Midbrain (tissue), 1 donor: ENCODE data around the gene BMP8A.
A peak's percentile ranks its signal among the peaks of the same experiment; 100 is the strongest.
"Not testable (repeated sequence)": the region's sequence is repeated elsewhere in the genome, so short reads cannot be mapped to it uniquely, and the experiment has no call there.

Source experiments
- DNase-seq: peaks from one replicate; lab custom pipeline; 2025; lab: John Stamatoyannopoulos, UW

The BMP8A gene

DNA sequence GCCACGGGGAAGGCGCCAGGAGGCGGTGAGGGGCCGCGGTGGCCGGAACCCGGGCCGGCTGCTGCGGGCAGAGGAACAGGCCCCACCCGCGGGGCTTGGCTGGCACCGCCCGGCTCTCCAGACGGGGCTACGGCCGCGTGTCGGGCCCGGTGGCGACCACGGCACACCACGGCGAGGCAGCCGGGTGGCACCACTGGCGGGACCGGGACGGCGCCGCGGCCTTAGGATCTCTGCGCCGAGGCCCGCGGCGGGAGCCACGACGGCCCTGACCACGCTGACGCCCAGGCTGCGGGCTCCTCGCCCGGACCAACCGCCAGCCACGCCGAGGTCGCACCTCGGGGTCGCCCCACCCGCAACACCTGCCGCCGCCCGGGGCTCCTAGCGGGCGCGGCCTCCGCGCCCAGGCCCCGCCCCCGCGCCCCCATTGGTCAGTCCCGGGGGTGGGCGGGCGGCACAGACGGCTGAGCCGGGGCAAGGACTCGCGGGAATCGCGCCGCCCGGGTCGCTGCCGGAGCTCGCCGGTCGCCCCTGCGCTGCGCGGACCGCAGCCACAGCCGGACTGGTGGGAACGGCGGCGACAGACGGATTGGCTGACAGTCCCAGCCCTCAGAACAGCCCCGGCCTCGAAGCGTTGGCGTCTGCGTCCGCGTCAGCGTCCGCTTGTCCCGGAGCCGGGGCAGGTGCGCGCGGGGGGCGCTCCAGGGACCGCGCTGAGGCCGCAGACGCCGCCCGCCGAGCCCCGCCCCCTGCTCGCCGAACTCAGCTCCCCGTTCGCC is at the start of gene BMP8A:
Gene BMP8A (plus strand): TSS at position 491 of the 776 bp plus-strand sequence. CDS start 356 bp downstream, outside the sequence.
- no peak for DNase-seq

DNA sequence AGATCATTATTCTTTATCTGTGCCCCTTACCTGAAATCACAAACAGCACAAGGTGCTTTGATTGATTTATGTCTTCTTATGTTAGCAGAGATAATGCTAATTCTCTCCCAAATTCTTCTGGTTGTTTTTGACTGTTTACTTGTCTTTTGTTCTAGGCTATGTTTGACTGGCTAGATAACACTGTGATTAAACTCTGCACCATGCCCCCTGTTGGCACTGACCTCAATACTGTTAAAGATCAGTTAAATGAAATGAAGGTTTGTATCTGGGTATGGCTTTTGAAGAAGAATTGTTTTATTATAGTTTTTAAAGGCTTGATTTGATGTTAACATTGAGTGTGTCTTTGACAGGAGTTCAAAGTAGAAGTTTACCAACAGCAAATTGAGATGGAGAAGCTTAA is 49.6 kb upstream of the BMP8A start:
- DNase-seq, result no peak

GRCh38 chr1:39445573-39445972 is 45.9 kb upstream of the BMP8A start:
- DNase-seq, result no peak

- DNase-seq, result no peak
These were observed 44.4 kb upstream of the BMP8A start for GRCh38 chr1:39446986-39447567.

DNA sequence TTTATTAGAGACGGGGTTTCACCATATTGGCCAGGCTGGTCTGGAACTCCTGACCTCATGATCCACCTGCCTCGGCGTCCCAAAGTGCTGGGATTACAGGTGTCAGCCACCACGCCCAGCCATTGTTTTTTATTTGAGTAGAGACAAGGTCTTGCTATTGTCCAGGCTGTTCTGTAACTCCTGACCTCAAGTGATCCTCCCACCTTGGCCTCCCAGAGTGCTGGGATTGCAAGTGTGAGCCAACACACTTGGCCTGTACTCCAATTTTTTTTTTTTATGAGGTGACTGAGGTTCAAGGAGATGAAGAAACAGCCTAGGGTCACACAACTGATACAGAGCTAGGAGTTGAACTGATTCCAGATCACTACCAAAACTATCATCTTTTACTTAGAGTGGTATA is 41.4 kb upstream of the BMP8A start:
- not testable (repeated sequence) for DNase-seq

DNA sequence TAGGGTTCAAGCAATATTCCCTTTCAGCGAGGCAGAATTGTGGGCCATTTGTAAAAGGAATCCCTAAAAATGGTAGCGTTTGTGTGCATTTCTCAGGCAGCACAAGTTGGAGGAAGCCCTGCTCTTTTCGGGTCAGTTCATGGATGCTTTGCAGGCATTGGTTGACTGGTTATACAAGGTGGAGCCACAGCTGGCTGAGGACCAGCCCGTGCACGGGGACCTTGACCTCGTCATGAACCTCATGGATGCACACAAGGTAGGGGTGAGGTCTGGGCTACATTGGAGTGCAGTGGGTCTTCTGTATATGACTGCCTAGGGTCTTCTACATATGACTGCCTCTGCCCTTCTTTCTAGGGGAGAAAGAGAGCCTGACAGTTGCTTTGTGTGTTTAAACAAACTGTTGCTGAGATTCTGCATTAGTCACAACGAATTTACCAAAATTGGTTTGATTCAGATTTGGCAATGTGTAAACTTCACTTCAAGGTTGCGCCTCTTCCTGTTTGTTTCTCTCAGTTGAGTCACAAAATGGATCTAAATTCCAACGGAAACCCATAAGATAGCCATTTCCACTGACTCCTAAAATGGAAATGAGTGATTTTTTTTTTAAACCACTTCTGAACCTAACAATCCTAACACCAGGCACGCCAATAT is 40.4 kb upstream of the BMP8A start:
- DNase-seq, result no peak

DNA sequence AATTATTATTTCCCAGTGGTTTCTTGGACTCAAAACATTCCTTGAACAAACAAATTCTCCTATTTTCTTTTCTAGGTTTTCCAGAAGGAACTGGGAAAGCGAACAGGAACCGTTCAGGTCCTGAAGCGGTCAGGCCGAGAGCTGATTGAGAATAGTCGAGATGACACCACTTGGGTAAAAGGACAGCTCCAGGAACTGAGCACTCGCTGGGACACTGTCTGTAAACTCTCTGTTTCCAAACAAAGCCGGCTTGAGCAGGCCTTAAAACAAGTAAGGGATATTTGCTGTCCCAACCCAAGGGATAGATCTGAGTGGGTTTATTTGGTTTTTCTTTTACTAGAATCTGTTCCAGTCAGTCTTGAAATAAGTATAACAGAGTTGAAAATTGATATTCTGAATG is 39.4 kb upstream of the BMP8A start:
- DNase-seq, result peak; percentile 13

GRCh38 chr1:39452540-39452939 is 38.9 kb upstream of the BMP8A start:
- DNase-seq, result no peak

DNA sequence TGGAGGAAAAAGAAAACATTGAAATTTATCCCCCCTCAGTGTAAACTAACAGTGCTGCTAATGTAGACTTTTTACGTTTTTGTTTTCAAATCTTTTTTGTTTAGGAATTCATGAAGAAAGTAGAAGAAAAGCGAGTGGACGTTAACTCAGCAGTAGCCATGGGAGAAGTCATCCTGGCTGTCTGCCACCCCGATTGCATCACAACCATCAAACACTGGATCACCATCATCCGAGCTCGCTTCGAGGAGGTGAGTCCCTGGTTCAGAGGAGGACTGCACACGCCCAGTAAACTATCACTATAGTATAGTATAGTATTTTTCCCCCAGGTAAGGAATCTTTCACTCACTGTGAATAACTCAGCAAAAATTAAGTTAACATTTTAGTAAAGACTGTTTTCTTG is 37.8 kb upstream of the BMP8A start:
- no peak for DNase-seq

GRCh38 chr1:39458991-39459390 is 32.4 kb upstream of the BMP8A start:
- DNase-seq, result no peak

- DNase-seq, result no peak
These were observed 29.4 kb upstream of the BMP8A start for GRCh38 chr1:39462074-39462473.

DNA sequence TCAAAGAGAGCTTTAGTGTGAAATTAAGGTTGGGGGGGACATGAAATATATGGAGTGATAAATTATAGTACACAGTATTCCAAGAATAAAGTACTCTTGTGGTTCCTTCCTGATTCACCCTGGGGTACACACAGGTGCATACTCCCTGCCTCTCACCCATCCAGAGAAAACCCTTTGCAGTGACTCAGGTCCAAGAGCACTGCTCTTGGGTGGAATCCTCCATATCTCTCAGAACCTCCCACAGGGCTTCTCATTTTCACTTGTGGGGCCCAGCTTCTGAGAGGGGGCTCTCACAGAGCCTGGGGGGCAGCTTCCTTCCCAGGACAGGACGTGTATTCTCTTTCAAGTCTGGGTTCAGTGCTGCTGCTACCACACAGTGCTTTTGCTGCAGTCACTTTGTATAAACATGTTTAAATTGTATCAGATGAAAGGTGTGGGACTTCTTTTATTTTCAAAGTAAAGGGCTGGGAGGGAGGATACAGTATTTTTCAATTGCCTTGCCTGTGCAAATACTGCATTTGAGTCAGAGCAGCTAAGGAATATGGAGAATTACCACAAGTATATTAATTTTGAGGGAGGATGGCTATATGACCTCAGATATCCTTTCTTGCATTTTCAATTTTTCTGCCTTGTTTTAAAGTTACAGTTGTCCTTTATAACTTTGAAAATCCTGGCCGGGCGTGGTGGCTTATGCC is 24.9 kb upstream of the BMP8A start:
- DNase-seq, result no peak

- DNase-seq, result not testable (repeated sequence)
These were observed 24.2 kb upstream of the BMP8A start for GRCh38 chr1:39467108-39467720.

- no peak for DNase-seq
These were observed 22.3 kb upstream of the BMP8A start for GRCh38 chr1:39469150-39469549.

DNA sequence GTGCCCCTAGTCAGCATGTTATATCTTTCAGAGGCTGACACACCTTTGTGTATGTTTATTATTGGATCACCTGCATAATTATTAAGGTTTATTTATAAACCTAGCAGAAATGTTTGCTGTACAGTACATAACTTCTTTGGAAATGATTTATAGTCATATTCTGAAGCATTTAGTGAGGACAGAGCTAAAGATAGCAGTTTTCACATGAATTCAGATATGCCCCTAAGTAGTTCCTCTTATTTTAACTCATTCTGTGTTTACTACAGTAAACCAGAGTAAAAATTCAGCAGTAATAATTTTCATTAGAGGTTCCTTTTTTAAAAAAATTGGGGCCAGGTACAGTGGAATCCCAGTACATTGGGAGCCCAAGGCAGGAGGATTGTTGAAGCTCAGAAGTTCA is 21.4 kb upstream of the BMP8A start:
- no peak for DNase-seq

- no peak for DNase-seq
These were observed 18.6 kb upstream of the BMP8A start for GRCh38 chr1:39472826-39473225.

- no peak for DNase-seq
These were observed 18.1 kb upstream of the BMP8A start for GRCh38 chr1:39473324-39473723.

DNA sequence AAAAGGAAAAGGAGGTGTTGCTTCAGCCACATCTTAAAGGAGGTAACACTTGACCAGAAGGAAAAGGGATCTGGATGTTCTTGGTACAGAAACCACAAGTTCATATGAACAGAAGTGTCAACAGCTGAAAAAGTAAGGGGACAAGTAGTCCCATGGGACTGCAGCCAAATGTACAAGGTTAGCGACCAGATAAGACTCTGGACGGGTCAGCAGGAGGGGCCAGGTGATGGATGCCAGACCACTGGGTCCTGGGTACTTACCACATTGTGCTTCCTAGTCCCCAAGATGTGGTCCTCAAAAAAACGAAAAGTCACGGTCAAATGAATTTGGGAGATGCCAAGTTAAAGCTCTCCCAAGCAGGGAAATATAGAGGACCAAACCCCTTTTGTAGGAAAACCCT is 16.6 kb upstream of the BMP8A start:
- no peak for DNase-seq

DNA sequence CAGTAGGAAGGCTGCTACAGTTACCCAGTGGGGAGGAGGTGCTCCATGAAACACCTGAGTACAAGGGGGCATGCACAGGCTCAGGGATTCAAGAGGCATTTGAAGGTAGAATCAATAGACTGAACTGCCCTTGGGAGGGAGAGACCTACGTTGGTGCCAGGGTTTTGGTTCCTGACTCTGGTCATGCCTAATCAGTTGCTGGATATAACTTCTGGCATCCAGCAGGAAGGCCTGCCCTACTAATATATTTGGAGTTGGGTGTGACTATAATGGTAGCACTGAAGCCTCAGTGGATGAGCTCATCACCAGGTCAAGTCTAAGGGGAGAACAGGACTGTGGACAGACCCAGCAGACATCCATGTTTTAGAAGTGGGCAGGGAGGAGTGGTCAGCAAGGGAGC is 15.9 kb upstream of the BMP8A start:
- not testable (repeated sequence) for DNase-seq

DNA sequence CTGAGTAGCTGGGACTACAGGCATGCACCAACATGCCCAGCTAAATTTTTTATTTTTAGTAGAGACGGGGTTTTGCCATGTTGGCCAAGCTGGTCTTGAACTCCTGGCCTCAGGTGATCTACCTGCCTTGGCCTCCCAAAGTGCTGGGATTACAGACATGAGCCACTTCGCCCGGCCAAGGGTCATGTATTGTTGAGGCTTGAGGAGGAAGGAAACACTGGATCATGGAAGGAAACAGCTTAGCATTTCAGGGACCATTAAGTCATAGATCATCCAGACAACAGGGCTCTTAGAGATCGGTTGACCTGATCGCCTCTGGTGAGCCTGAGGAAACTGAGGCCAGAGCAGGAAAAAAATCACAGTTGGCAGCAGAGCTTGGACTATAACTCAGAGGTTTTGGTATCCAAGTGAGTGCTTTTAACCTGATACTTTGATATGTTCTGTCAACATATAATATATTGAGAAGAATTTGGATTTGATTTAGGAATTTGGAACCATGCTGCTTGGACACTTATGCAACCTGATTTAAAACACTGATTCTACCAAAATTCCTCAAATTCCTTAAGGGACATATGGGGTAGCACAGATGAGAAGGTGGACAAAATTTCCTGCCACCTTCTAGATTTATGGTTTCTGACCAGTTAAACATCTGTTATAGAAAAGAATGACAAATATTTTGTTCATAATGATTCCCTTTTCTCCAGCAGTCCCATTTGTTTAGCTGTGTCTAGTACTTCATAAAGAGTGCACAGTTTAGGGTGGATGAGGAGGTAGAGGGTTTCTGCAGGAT is 13.1 kb upstream of the BMP8A start:
- DNase-seq, result no peak

GRCh38 chr1:39481289-39481688 is 10.1 kb upstream of the BMP8A start:
- DNase-seq, result no peak
